CD4-positive, alpha-beta T cell treated with Interleukin-2 at 100 ng/mL for 4 hours (primary cell): ENCODE results near the gene PKIB.

Experiments used
- DNase-seq: peaks from one replicate; pipeline ENCODE4 v3.0.0-alpha.2; 2020; ENCODE audit warnings: low spot score

Gene PKIB

DNA sequence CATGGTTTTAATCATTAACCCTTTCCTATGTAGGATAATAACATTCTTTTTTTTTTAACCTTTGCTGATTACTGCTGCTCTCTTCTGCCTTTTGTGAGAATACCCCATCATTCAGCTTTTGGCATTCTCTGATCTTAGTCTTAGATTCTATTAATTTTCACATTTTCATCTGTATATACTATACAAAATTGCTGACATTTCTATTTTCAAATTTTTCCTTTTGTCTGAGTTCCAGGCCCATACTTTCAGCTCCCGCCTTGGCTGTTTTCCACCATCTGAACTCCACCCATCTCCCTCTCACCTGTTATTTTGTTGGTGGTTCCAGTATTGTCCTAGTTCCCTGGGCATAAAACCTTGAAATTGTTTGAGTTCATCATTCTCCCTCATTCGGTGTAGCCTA is 59.2 kb downstream of the PKIB start:
- no peak for DNase-seq

DNA sequence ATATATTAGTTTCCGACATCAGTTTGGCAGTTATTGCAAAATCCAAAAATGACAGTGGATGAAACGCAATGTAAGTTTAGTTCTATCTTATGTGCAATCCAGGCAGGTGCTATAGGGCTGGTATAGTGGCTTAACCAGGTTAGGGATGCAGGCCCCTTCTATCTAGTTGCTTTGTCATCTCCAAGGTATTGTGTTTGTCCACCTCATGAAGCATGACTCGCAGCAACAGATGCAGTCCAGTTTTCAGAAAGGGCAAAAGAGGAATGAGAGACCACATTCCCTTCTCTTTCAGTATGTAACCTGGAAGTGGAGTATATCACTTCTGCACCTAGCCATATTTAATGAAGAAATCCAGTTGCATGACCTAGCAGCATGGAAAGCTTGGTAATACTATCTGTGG is 59.7 kb downstream of the PKIB start:
- no peak for DNase-seq

DNA sequence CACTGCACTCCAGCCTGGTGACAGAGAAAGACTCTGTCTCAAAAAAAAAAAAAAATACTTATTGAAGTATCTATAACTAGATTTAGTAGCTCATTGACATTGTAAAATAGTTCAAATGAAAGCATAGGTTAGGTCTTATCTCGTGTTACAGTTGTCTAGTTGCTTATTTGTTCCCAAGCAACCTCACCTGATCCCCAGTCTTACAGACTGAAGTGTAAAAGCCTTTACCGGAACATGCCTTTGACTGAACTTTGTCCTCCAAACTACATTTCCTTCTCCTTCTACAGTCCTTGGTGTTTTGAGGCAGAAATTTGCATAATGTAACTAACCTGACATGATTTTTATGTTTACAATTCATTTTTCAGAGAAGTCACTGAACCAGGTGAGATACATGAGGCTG is 61.0 kb downstream of the PKIB start:
- DNase-seq, result no peak

DNA sequence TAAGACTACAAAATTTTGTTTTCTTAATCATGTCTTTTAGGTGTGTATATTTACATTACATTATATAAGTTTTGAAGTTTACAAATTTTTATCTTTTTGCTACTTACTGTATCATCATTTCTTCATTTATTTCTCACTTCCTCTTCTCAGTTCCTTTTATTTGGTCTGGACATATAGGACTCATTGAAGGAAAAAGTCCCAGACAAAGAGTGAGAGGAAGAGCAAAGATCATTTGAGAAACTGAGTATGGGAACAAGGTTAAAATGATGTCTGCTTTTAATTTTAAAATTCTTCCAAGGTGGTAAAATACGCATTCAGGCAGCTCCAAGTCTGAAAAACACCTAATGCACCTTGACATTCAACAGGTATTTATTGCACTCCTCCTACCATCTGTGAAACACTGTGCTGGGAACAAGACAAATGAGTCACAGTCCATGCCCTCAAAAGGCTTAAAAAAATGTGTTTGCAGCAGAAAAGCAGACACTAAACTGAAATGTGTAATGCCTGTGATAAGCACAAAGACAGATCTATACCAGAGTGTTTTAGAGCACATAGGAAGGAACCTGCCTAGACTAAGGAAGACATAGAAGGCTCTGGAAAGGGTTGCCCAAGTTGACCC is 63.2 kb downstream of the PKIB start:
- DNase-seq, result no peak

DNA sequence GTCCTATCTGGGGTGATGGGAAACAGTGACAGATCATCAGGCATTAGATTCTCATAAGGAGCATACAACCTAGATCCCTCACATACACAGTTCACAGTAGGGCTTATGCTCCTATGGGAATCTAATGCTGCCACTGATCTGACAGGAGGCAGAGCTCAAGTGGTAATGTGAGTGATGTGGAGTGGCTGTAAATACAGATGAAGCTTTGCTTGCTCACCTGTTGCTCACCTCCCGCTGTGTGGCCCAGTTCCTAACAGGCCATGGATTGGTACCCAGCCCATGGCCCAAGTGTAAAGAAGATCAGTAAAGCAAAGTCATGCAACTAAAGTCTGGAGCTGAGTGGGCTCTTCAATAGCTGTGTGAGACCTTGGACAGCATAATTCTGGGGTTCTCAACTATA is 65.9 kb downstream of the PKIB start:
- DNase-seq, result no peak

DNA sequence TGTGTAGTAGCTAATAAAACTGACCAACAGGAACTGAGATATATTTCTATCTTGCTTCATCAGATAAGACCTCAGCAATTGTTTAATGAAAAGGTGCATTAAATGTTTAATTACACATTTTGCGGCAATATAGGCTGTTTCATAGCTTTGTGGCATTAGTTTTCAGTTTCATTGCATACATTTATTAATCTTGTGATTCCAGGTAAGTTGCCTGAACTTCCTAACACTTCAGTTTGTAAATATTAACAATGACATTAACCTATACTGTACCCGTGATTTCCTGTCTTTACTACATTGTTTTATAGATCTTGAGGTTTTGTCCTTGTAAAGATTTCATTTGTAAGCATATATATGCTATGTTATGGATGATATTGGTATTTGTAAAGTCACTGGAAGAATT is 66.5 kb downstream of the PKIB start:
- no peak for DNase-seq

DNA sequence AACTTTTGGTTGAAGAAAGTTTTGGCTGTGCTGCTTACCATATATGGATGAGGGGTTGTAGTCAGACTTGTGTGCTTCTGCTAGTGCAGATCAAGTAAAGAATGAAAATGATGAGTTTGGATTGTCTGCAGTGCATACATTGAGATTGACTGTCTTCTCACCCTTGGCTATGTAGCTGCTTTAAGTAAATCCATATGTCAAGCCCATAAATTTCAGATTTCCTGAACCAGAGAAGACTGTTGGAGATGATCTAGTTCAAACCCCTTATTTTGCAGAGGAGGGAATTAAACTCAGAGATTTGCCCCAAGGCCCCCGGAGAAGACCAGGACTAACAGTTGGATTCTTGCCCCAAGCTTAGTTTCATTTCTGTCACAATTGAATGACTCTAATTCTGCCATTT is 67.2 kb downstream of the PKIB start:
- no peak for DNase-seq

DNA sequence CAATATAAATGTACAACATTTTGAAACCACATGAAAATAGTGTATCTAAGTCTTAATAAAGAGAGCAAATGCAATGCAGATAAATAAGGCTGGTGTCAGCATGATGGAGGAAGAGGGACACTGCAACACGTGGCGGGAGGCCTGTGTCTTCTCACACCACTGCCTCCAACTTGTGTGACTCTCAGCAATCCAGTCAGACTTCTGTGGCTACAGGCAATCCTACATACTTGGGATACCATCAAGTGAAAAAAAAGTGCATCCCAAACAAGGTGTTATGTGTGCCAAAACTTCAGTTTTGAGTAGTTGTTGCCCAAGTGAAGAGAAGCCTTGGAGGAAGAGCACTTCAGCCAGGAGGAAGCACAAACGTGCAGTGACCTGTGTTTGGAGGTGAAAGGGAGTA is 68.6 kb downstream of the PKIB start:
- DNase-seq, result no peak

DNA sequence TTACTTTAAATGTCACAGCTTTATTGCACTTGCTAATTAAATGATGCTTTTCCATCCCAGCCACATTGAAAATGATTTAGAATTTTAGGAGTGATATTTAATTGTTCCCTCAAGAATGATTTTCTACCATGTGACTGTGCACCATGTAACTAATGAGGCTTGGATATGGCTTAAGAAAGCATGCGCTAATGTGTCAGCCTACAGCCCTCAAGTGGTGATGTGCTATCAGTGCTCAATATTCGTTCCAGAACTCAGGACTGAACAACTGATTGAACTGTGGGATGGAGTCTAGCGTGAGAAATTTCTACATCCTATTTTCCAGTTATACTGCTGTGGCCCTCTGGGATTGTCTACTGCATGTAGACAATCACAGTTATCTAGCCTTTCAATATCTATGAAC is 71.5 kb downstream of the PKIB start:
- DNase-seq, result no peak

DNA sequence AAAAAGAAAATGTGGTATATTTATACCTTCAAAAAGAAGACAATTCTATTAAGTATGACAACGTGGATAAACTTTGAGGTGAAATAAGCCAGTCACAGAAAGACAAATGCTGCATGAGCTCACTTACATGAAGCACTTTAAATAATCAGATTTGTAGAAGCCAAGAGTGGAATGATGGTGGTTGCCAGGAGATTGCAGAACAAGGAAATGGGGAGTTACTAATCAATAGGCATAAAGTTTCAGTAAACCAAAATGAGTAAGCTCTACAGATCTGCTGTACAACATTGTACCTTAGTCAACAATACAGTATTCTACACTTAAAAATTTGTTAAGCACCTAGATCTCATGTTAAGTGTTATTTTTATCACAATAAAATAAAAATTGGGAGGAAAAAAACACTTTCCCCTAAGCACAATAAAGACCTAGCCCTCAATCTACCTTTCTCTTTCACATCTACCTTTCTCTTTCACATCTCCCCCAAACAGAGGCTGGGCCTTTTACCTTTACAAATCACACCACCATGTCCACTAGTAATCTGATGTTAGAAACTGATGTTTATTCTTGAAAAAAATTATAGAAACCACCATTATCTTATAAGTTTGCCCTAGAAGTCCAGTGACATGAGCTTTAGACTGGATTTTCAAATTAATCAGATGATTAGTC is 73.9 kb downstream of the PKIB start:
- no peak for DNase-seq

DNA sequence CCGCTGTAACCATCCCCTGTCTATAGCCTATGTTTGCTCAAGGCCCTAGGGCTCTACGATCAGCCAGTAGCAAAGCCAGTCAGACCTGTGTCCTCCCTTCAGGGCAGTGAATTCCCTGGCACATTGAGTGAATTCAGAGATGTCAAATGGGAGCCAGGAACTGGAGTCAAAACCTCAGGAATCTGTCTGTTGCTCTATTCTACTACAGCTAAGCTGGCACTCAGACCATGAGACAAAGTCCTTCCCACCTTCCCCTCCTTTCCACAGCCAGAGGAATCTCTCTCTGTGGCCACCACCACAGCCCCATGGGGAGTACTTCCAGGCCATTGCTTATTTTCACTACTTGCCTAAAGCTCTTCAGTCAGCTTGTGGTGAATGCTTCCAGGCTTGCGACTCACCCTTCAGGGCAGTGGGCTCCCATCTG is 82.0 kb downstream of the PKIB start:
- DNase-seq, result no peak

DNA sequence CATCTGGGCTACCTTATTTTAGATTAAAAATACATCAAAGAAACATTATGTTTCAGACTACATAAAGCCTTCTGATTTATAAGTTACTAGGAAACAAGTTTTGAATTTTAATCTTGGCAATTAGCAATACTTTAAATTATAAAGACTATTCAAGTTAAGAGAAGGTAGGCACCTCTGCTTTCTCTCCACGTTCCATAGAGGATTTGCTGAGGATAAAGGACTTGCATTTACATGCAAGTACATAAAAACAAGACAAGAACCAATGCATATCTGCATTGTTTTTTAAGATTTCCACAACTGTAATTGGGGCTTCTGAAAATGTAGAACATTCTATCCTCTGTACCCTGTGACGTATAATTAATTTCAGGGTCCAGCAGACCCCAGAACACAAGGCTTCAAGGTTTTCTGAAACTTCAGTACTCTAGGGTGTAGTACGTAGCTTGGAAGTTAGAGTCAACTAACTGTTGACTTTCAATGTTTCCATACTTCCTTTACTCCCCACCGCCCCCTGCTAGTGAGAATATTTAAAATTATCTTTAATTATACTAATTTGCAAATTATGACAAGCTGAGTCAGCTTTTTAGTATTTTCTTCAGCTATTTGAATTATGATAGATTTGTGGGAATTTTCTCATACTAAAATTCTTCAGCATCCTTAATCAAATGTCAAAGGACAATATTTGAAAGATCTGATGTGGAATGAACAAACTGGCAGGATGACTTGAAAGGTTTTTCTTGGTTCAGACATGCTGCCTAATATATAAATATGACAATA is 82.8 kb downstream of the PKIB start:
- no peak for DNase-seq

DNA sequence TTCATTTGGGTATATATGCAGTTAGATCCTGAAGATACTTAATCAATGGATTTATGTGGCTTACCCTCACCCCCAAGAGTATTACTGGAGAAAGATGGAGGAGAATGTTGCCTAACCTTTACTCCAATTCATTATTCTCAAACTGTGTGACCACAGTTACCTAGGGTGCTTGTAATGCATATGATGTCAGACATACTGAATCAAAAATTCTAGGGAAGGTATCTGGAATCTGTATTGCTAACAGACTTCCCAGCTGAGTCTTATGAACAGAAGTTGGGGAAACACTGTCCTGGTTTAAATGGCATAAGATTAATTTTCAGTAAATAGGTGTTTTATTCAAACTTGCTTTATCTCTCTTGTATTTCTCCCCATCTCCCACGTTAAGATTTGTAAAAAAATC is 83.9 kb downstream of the PKIB start:
- no peak for DNase-seq

DNA sequence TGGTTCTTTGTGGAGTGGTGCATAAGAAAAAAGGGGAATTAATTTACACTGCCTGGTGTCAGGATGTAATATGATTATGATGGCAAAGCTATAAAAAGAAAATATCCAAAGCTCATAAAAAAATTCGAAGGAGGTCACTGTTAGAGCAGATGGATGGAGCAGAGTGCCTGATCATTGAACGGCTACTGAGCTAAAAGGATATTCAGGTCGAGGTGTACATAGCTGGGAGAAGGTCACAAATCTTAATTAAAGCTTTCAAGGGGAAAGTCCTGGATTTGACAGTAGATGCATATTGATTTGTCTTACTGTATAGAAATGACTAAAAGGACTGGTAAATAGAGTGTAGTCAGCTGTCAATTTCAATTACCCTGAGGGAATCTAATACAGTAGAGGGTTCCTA is 84.4 kb downstream of the PKIB start:
- no peak for DNase-seq

DNA sequence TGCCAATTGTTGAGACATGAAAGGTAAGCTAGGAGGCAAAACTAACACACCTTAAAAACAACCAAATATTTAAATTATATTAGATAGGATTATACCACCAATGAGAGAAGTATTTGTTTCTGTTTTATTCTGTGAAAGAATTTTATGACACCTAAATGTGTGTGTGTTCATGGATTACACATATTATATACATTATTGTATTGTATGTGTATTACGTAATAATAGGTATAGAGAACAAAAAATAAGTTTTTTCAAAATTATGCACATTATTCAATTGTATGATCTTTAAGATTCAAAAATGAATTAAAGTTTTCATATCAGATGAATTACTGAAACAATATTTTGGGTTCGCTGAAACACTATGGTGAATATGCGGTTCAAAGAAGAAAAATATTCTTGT is 85.0 kb downstream of the PKIB start:
- DNase-seq, result no peak

DNA sequence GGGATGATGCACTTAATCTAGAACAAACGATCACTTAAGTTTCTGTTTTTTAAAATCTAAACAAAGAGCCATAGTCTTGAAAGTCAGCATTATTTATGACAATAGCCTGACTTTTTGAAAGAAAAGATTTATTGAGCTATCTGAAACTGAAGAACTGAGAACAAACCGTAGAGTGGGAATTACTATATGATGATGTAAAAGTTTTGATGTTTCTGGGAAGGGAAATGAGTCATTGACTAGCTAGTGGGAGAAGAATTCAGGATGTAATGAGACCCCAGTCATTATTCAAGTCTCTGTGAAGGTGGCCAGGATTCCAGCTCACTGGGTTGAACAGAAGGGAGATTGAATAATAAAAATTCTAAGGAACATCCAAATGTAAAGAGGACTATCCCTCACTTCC is 85.9 kb downstream of the PKIB start:
- DNase-seq, result no peak

DNA sequence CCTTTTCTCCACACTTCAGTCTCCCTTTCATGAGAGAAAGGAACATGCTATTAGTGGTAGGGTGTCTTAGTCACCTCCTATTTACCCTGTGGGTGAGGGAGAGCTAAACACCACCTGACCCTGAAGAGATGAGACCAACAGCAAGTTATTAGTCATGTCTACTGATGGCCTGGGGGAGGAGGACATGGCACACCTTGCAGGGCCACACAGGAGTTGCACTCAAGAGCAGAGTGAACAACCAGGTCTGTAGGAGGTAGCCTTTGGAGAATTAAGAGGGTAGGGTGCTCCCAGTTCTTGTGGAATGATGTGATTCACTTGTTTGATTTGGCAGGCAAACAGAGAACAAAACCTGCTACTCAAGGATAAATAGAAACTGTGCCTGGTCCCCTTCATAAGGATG is 86.6 kb downstream of the PKIB start:
- DNase-seq, result no peak

DNA sequence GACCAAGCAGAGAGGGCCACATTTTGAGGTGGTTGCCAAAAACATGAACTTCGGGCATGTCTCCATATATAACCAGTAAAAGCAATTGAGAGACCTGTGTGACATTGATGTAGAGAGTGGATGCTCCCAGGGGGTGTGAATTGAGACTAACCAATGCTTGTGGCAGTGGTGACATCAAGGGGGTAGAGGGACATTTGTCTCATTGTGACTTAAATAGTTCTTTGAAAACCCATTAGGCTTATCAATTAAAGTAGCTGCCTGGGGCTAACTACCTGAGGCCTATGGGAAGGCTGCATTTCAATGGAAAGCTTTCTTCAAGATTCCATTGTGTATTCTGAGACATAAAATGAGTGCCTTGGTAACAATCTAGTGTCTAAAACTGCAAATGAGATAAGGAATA is 87.3 kb downstream of the PKIB start:
- no peak for DNase-seq

DNA sequence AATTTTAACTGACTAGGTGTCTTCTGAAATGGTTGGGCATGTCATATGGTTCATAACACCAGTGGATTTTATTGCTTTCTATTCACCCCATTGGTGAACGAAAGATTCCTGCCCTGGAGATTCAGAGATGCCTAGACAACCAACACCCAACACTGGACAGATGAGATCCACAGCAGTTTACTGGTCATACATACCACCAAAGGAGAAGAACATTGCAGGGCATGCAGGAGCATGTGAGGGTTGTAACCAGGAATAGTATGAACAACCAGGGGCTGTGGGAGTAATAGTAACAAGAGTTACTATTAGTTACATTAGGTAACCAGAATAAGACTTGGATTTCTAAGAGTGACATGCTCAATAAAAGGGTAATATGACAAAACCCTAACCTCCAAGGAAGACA is 91.5 kb downstream of the PKIB start:
- no peak for DNase-seq

DNA sequence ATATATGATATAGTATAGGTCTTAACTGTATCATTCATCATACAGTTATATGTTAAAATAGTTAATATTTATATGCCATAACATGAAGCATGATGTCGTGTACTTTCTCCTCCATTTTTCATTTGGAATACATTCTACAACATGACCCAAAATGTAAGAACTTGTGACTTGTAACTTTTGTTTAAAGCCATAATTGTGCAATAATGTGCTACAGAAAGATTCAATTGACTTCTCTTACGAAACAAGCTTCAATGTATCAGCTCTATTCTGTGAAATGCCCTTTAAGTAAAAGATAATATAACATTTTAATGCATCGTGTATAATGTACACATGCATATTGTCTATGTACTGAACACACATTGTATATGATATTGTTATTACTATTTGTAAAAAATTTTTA is 92.6 kb downstream of the PKIB start:
- DNase-seq, result no peak

DNA sequence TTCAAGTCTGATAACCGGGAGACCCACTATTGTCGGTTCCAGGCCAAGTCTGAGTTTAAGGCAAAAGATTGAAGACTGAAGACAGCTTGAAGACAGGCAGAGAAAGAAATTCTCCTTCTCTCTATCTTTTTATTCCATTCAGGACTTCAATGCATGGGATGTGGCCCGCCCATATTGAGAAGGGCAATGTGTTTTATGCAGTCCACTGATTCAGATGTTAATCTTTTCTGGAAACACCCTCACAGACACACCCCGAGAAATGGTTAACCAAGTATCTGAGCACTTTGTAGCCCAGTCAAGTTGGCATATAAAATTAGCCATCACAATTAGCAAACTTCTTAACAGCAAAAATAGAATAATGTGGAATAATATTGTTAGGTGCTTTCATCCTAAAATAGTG is 93.9 kb downstream of the PKIB start:
- DNase-seq, result no peak

DNA sequence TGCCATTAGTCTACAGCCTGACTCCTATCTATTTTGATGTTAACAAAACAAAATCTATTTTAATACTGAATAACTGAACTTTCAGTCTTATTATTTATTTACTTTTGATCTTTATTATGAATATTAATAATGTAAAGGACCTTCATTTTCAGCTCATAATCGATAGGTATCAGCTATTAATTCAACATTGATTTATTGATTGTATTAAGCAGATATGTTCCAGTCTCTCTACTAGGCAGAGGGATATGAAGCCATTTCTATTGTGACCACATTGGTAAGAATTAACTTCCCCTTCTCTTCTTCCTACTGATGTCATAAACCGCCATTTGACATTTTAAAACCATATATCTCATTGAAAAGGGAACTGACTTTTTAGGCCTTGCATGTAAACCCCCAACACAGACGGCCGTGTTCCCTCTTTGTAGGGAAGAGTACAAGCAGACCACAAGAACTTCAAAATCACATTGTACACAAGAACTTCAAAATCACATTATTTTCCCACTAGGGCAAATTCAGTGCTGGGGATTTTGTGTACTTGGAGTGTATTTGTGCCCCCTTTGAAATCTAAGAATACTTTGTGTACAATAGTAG is 99.8 kb downstream of the PKIB start:
- DNase-seq, result peak; percentile 10

DNA sequence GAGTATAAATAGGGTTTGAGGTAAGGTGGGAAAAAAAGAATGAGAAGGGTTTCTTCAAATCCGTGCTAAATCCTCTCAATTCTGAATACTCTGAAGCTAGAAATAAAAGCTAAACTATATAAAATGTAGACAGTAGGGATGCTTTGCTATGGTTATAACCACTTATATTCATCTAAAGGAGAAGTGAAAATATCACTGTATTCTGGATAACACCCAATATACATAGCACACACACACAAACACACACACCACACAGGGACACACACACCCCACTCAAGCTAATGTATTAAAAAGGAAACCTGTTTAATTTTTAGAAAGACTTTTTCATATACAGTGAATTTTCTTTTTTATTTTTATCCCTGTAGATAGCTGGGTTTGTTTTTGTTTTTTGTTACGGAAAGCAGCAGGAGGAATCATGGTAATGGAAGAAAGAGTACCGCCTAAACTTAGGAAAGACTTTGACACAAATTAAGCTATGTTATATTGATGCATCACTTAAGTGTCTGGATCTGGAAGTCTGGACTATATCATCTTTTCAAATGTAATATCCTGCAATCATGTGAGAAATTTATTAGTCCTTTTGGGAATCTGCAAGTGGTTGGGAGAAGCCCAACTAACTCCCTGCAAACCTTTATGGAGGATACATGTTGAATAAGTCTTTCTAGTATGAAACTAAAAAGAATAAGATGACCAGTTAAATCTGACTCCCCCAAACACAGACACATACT is 100.9 kb downstream of the PKIB start:
- no peak for DNase-seq
